Trophoblast cell (in vitro differentiated cells and primary cell): Measurements from ENCODE around the gene CCDC89.
"Not testable (repeated sequence)": the region's sequence is repeated elsewhere in the genome, so short reads cannot be mapped to it uniquely, and the experiment has no call there.

Experiments used
- DNase-seq, 2 donors: peaks; one replicate each; pipeline ENCODE4 v3.0.0-alpha.2; 2016
- H2AFZ ChIP-seq: 2 replicates; pipeline ENCODE4 v1.6.1; 2013; ENCODE audit warnings: low read length, moderate library complexity, mild to moderate bottlenecking; ENCODE audit not compliant: insufficient read depth, poor library complexity
- H2AK5ac ChIP-seq: 2 replicates; pipeline ENCODE4 v1.6.1; 2013; ENCODE audit warnings: mild to moderate bottlenecking, low read length
- H2BK120ac ChIP-seq: 2 replicates; pipeline ENCODE4 v1.6.1; 2013; ENCODE audit warnings: low read length, mild to moderate bottlenecking, moderate library complexity; ENCODE audit not compliant: insufficient read depth, poor library complexity
- H2BK12ac ChIP-seq: 2 replicates; pipeline ENCODE4 v1.6.1; 2013; ENCODE audit warnings: mild to moderate bottlenecking, low read length, moderate library complexity
- H2BK5ac ChIP-seq: 2 replicates; pipeline ENCODE4 v1.6.1; 2013; ENCODE audit warnings: low read length, low read depth, moderate library complexity, mild to moderate bottlenecking; ENCODE audit not compliant: poor library complexity
- H3K14ac ChIP-seq: 2 replicates; pipeline ENCODE4 v1.6.1; 2013; ENCODE audit warnings: mild to moderate bottlenecking, low read length
- H3K18ac ChIP-seq: 2 replicates; pipeline ENCODE4 v1.6.1; 2013; ENCODE audit warnings: mild to moderate bottlenecking, low read length
- H3K23ac ChIP-seq: 2 replicates; pipeline ENCODE4 v1.6.1; 2013; ENCODE audit warnings: low read length
- H3K27ac ChIP-seq: 2 replicates; pipeline ENCODE4 v1.5.1; 2013; ENCODE audit warnings: low read depth, mild to moderate bottlenecking, inconsistent platforms, low read length, moderate library complexity
- H3K27me3 ChIP-seq: 2 replicates; pipeline ENCODE4 v1.6.1; 2013; ENCODE audit warnings: inconsistent platforms, mild to moderate bottlenecking, low read length, moderate library complexity; ENCODE audit not compliant: insufficient read depth
- H3K36me3 ChIP-seq, 2 experiments: 1 replicate in 1 of 2; 2 replicates in 1 of 2; pipeline ENCODE4 v1.6.1; 2013; ENCODE audit warnings: low read length in 2 of 2, mild to moderate bottlenecking in 2 of 2, moderate library complexity in 1 of 2; ENCODE audit not compliant: insufficient read depth in 2 of 2, control insufficient read depth in 1 of 2
- H3K4ac ChIP-seq: 2 replicates; pipeline ENCODE4 v1.6.1; 2013; ENCODE audit warnings: low read depth, mild to moderate bottlenecking, low read length, moderate library complexity
- H3K4me1 ChIP-seq, 2 experiments: 1 replicate in 1 of 2; 2 replicates in 1 of 2; pipeline ENCODE4 v1.6.1; 2013; ENCODE audit warnings: low read length in 2 of 2, mild to moderate bottlenecking in 2 of 2, moderate library complexity in 1 of 2; ENCODE audit not compliant: insufficient read depth in 2 of 2, control insufficient read depth in 1 of 2
- H3K4me2 ChIP-seq: 2 replicates; pipeline ENCODE4 v1.6.1; 2013; ENCODE audit warnings: inconsistent platforms, mild to moderate bottlenecking, low read length, moderate library complexity
- H3K4me3 ChIP-seq: 2 replicates; pipeline ENCODE4 v1.5.1; 2013; ENCODE audit warnings: mild to moderate bottlenecking, low read depth, low read length, inconsistent platforms
- H3K79me1 ChIP-seq: one replicate; pipeline ENCODE4 v1.6.1; 2013; ENCODE audit warnings: low read length
- H3K79me2 ChIP-seq: 2 replicates; pipeline ENCODE4 v1.6.1; 2013; ENCODE audit warnings: low read length, mild to moderate bottlenecking; ENCODE audit not compliant: control insufficient read depth, insufficient read depth, poor library complexity
- H3K9ac ChIP-seq: 2 replicates; pipeline ENCODE4 v1.6.1; 2013; ENCODE audit warnings: mild to moderate bottlenecking, low read length
- H3K9me3 ChIP-seq: 2 replicates; pipeline ENCODE4 v1.6.1; 2013; ENCODE audit warnings: low read depth, mild to moderate bottlenecking, control low read depth, inconsistent platforms, low read length; ENCODE audit not compliant: insufficient read depth
- H4K12ac ChIP-seq: 2 replicates; pipeline ENCODE4 v1.6.1; 2013; ENCODE audit warnings: low read depth, mild to moderate bottlenecking, low read length, moderate library complexity
- H4K8ac ChIP-seq: 2 replicates; pipeline ENCODE4 v1.6.1; 2013; ENCODE audit warnings: low read depth, mild to moderate bottlenecking, low read length, moderate library complexity
- H4K91ac ChIP-seq: one replicate; pipeline ENCODE4 v1.6.1; 2013; ENCODE audit warnings: low read depth, mild to moderate bottlenecking, low read length, moderate library complexity
- WGBS: extraction: QIAGEN DNeasy Blood & Tissue Kit; methylation state at CpG from one replicate; pipeline ENCODE4 v1.1.7; 2013; ENCODE audit warnings: missing lambda C conversion rate; ENCODE audit not compliant: insufficient read length, insufficient coverage; ENCODE audit errors: extremely low coverage; 5-methylcytosine and 5-hydroxymethylcytosine counted together

CCDC89 gene

GRCh38 chr11:85673393-85673792 lies 12.6 kb downstream of the CCDC89 start:
- no peak overlapping the region for H4K8ac ChIP-seq
- H3K23ac ChIP-seq = no peak overlapping the region
- no peaks in the 10 kb centered on the region for H3K79me1 ChIP-seq
- H4K91ac ChIP-seq = no peak overlapping the region
- H3K18ac ChIP-seq = no peak overlapping the region
- H4K12ac ChIP-seq = no peak overlapping the region
- no peak overlapping the region for H2AK5ac ChIP-seq
- no peak overlapping the region for H2BK120ac ChIP-seq
- no peak overlapping the region for H3K9ac ChIP-seq
- H3K14ac ChIP-seq = no peak overlapping the region
- no peak overlapping the region for H3K27ac ChIP-seq
- no peak overlapping the region for H2AFZ ChIP-seq
- H2BK12ac ChIP-seq = no peak overlapping the region
- H2BK5ac ChIP-seq = no peak overlapping the region
- H3K36me3 ChIP-seq = no peaks in the 10 kb centered on the region
- no peaks in the 10 kb centered on the region for H3K4me1 ChIP-seq
- H3K27me3 ChIP-seq = no peaks in the 10 kb centered on the region
- H3K4me2 ChIP-seq = no peak overlapping the region
- H3K4ac ChIP-seq = no peak overlapping the region
- no peak overlapping the region for H3K4me3 ChIP-seq
- DNase-seq = no peak
- no CpG with 5 or more reads among the region's 3 CpGs for WGBS
- no peaks in the 10 kb centered on the region for H3K79me2 ChIP-seq
- H3K9me3 ChIP-seq = peaks cover 5% of the 10 kb centered on the region

- no peak overlapping the region for H2BK5ac ChIP-seq
Observed at GRCh38 chr11:85672105-85672902, 13.7 kb downstream of the CCDC89 start.

GRCh38 chr11:85670949-85671663 lies 14.9 kb downstream of the CCDC89 start:
- not testable (repeated sequence) for H3K14ac ChIP-seq, H4K8ac ChIP-seq, H2AFZ ChIP-seq, H3K4ac ChIP-seq, H3K79me1 ChIP-seq, H2BK12ac ChIP-seq, H2AK5ac ChIP-seq, H3K23ac ChIP-seq, H3K79me2 ChIP-seq, H3K9me3 ChIP-seq, DNase-seq, H4K12ac ChIP-seq, H3K27ac ChIP-seq, H3K36me3 ChIP-seq, H3K18ac ChIP-seq, H3K4me2 ChIP-seq, H3K9ac ChIP-seq, H3K4me1 ChIP-seq, H2BK120ac ChIP-seq, H4K91ac ChIP-seq, H3K4me3 ChIP-seq, H3K27me3 ChIP-seq, H2BK5ac ChIP-seq

More at GRCh38 chr11:85672105-85672902, 13.7 kb downstream of the CCDC89 start:
- Histone ChIP-seq H3K14ac (no peak overlapping the region), H3K79me1 (no peaks in the 10 kb centered on the region), H2AFZ (no peak overlapping the region), H3K9me3 (peaks cover 5% of the 10 kb centered on the region), H3K79me2 (no peaks in the 10 kb centered on the region), H4K91ac (no peak overlapping the region), H3K27ac (no peak overlapping the region), H4K12ac (no peak overlapping the region), H4K8ac (no peak overlapping the region), H2BK120ac (no peak overlapping the region), H3K4me2 (no peak overlapping the region), H3K4ac (no peak overlapping the region), H3K9ac (no peak overlapping the region), H3K27me3 (no peaks in the 10 kb centered on the region), H3K4me3 (no peak overlapping the region), H3K18ac (no peak overlapping the region), H3K4me1 (no peaks in the 10 kb centered on the region), H2BK12ac (no peak overlapping the region), H3K36me3 (no peaks in the 10 kb centered on the region), H2AK5ac (no peak overlapping the region), H3K23ac (no peak overlapping the region)
- WGBS = no CpG with 5 or more reads among the region's 8 CpGs
- no peak for DNase-seq

- no peak for DNase-seq
- H3K14ac ChIP-seq = no peak overlapping the region
- no peak overlapping the region for H3K4ac ChIP-seq
- H2AK5ac ChIP-seq = no peak overlapping the region
- H2BK5ac ChIP-seq = no peak overlapping the region
- H3K79me2 ChIP-seq = peaks cover 15% of the 10 kb centered on the region
- H3K4me1 ChIP-seq = no peaks in the 10 kb centered on the region
- no peak overlapping the region for H3K4me3 ChIP-seq
- no peak overlapping the region for H3K23ac ChIP-seq
- no peak overlapping the region for H2BK12ac ChIP-seq
- no peak overlapping the region for H2BK120ac ChIP-seq
- no CpG with 5 or more reads among the region's 1 CpG for WGBS
- H3K27ac ChIP-seq = no peak overlapping the region
- peaks cover 11% of the 10 kb centered on the region for H3K79me1 ChIP-seq
- H4K91ac ChIP-seq = no peak overlapping the region
- H3K18ac ChIP-seq = no peak overlapping the region
- H4K12ac ChIP-seq = no peak overlapping the region
- peaks cover 5% of the 10 kb centered on the region for H3K9me3 ChIP-seq
- H3K27me3 ChIP-seq = no peaks in the 10 kb centered on the region
- H3K4me2 ChIP-seq = no peak overlapping the region
- H3K36me3 ChIP-seq = no peaks in the 10 kb centered on the region
- H2AFZ ChIP-seq = no peak overlapping the region
- H4K8ac ChIP-seq = no peak overlapping the region
- H3K9ac ChIP-seq = no peak overlapping the region
Observed at GRCh38 chr11:85668157-85668556, 17.8 kb downstream of the CCDC89 start.
